Daoy (cell line): Measurements from ENCODE around the gene TRAPPC14. TPM values are rescaled to one million over a fixed set of nuclear protein-coding genes. Genes with fewer than 3 reads are reported as not detected.
"Not testable (repeated sequence)": the region's sequence is repeated elsewhere in the genome, so short reads cannot be mapped to it uniquely, and the experiment has no call there.

Experiments
- DNase-seq: peaks from one replicate; pipeline ENCODE4 v3.0.0-alpha.2; 2015; ENCODE audit warnings: low read depth
- total RNA-seq: library from RNA; depleted of rRNA; stranded (reverse); fragments of >200 nt; shearing (Covaris generic); gene quantifications from 2 replicates; pipeline ENCODE4 v1.2.3, GENCODE V29; 2014; rRNA removed

TRAPPC14 gene
- 9.0 and 15.5 TPM in 2 replicates for total RNA-seq

DNA sequence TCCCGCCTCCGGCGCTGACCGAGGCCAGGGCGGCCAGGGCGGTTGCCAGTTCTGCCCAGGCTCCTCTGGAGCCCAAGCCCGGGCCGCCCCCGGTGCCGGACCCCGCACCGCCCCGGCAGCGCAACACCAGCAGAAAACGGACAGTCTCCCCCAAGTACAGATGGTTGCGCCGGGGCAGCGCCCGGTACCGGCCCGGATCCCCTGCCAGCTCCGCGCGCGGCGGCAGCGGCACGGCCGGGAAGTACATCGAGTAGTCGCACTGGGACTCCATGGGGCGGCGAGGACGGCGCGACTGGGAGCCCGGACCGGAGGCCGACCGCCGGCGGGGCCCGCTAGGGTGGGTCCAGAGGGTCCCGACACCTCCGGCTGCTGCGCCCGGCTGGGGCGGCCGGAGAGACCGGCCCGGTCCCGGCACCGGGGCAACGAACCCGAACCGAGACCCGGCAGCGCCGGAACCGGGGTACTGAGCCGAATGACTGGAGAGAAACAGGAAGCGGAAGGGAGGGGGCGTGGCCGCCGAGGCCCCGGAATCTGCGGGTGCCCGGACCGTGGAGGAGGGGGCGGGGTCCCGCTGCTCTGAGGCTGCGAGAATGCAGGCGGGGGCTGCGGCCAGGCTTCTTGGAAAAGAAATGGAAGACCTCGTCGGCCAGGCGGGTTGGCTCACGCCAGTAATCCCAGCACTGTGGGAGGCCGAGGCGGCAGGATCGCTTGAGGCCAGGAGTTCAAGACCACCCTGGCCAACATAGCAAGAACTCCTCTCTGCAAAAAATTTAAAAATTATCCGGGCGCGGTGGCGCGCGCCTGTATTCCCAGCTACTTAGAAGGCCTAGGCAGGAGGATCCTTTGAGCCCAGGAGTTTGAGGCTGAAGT, at the start of gene TRAPPC14:
TSS of gene TRAPPC14 (minus strand) at position 495 of the 870 bp plus-strand sequence. CDS start at position 271, 224 bp downstream.
- peak; percentile 98 for DNase-seq

DNA sequence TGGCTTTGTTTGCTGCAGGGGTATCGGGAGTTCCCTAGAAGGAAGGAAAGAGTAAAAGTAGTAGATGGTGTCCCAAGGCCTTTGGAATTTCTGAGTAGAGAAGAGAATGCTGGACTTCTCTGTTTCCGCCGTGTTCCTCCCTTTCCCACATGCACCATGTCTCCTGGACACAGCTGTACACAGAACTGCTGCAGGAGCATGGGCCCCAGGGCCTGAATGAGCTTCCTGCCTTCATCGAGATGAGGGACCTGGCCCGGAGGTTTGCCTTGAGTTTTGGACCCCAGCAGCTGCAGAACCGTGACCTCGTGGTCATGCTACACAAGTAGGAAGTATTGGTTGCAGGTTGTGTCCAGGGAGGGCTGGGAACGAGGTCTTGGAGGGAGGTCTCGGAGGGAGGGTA, 45.9 kb upstream of the TRAPPC14 start:
- no peak for DNase-seq

- DNase-seq = no peak
Measured at GRCh38 chr7:100200693-100201092, 42.2 kb upstream of the TRAPPC14 start.

DNA sequence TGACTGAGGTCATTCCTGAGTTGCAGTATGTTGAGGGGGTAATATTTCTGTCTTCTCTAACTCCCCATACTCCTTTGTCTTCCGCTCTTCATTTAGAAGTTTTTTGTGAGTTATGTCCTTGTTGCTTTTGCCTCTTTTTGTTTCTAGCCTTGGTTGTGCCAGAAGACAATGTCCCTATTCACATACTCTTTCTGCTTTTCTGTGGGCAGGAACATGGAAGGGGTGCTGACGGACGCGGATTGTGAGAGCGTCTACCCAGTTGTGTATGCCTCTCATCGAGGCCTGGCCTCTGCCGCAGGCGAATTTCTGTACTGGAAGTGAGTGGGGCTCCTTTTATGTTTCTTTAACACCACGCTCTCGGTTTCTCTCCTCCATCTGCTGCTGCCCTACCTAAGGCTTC, 39.7 kb upstream of the TRAPPC14 start:
- DNase-seq = no peak

GRCh38 chr7:100195901-100196322, 37.4 kb upstream of the TRAPPC14 start:
- not testable (repeated sequence) for DNase-seq

- DNase-seq = no peak
Measured at GRCh38 chr7:100195222-100195621, 36.7 kb upstream of the TRAPPC14 start.

GRCh38 chr7:100192969-100193368, 34.4 kb upstream of the TRAPPC14 start:
- no peak for DNase-seq

GRCh38 chr7:100192281-100192862, 33.8 kb upstream of the TRAPPC14 start:
- DNase-seq = not testable (repeated sequence)

- no peak for DNase-seq
Measured at GRCh38 chr7:100191775-100192174, 33.3 kb upstream of the TRAPPC14 start.

- no peak for DNase-seq
Measured at GRCh38 chr7:100190048-100190711, 31.7 kb upstream of the TRAPPC14 start.

- DNase-seq = no peak
Measured at GRCh38 chr7:100189061-100189460, 30.5 kb upstream of the TRAPPC14 start.

DNA sequence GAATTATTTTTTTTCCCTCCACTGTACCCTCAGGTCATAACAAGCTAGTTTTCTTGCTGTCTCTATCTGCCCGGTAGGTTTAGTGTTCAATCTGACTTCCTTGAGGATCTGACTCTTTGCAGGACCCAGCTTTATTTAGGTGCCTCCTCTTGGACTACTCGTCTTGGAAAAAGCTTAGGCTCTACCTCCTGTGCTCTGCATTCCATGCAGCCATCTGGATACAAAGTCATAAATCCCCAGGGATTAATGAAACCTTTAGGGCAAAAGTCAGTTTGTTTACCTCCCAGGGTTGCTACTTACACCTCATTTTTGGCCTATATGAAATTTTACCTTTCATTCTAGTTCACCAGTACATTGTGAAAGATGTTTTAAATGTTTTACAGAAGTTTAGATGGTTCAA, 27.2 kb upstream of the TRAPPC14 start:
- no peak for DNase-seq

DNA sequence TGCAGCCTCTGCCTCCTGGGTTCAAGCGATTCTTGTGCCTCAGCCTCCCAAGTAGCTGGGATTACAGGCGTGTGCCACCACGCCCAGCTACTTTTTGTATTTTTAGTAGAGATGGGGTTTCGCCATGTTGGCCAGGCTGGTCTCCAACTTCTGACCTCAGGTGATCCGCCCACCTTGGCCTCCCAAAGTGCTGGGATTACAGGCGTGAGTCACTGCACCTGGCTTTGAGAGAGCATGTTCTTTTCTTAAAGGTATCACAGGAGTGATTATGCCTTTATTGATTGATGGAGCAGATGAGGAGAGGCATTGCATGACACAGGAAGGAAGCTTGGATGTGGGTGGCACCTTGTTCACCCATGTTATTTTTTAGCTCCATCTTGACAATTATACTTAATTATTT, 24.6 kb upstream of the TRAPPC14 start:
- not testable (repeated sequence) for DNase-seq

DNA sequence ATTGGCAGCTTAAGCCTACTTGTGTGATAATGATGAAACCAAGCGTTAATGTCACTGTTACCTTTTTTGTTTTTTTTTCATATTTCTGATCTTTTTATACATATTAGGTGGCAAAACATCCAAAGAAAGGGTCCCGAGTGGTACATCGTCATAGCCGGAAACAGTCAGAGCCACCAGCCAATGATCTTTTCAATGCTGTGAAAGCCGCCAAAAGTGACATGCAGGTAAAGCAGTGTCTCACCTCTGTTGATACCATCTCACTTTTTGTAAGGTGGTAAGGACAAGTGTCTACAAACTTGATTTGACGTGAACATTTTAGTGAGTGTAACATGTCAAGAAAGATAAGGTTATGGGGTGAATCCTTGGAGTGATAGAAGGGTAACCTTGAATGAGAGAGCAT, 24.1 kb upstream of the TRAPPC14 start:
- not testable (repeated sequence) for DNase-seq

DNA sequence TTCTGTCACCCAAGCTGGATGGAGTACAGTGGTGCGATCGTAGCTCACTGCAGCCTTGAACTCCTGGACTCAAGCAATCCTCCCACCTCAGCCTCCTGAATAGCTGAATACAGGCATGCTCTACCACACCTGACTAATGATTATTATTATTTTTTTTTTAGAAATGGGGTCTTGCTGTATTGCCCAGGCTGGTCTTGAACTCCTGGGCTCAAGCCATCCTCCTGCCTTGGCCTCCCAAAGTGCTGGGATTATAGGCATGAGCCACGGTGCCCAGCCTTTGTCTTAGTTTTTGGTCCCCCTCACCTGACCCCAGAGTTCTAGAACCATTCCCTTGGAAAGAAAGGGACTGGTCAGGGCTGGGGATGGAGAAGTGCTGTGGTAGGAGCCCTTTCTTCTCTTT, 21.6 kb upstream of the TRAPPC14 start:
- not testable (repeated sequence) for DNase-seq

GRCh38 chr7:100177045-100178001, 18.8 kb upstream of the TRAPPC14 start, which contains the start of the genes GPC2 and STAG3:
Gene GPC2, minus strand, starts transcription at chr7:100177381. Its CDS starts 182 bp downstream, at chr7:100177199.
Gene STAG3, plus strand, starts transcription at chr7:100177918. Its CDS starts 2,639 bp downstream, at chr7:100180557.
- peak; percentile 100 for DNase-seq

- DNase-seq = no peak
Measured at GRCh38 chr7:100176096-100177044, 17.8 kb upstream of the TRAPPC14 start.

GRCh38 chr7:100175296-100175935, 16.9 kb upstream of the TRAPPC14 start:
- DNase-seq = no peak

GRCh38 chr7:100174582-100174981, 16.1 kb upstream of the TRAPPC14 start:
- DNase-seq = no peak
